ENCODE data around the gene APBA2. TPM values are rescaled to one million over a fixed set of nuclear protein-coding genes. Genes with fewer than 3 reads are reported as not detected.

Gene APBA2
- total and polyA plus RNA-seq, 10 of the 15 experiments (the other 5 are each of a cell fraction or from before 2014, with no cell fraction given): 0.06 to 0.26 (median 0.07) TPM; not detected in 7

- DNase-seq (ENCODE audit: low read depth, low spot score) (no peak), ATAC-seq (no peak), FAIRE-seq (no peak)
- Histone ChIP-seq H3K27me3 (replicated peaks in 1 of 2; ENCODE audit: control insufficient read depth in 2 of 2, insufficient read depth in 2 of 2, low read length in 1 of 2) (no peaks in the 10 kb centered on the region), H3K9ac (ENCODE audit: control insufficient read depth, insufficient read depth, low read length) (no peak overlapping the region), H3K4me3 (no peak overlapping the region), H3K36me3 (ENCODE audit: control insufficient read depth in 2 of 2, insufficient read depth in 2 of 2, low read length in 1 of 2) (no peaks in the 10 kb centered on the region), H3K9me3 (replicated peaks; ENCODE audit: control insufficient read depth, insufficient read depth, low read length) (no peaks in the 10 kb centered on the region), H4K20me1 (ENCODE audit: control insufficient read depth, insufficient read depth) (no peaks in the 10 kb centered on the region), H3K79me2 (ENCODE audit: control insufficient read depth, insufficient read depth, low read length) (no peaks in the 10 kb centered on the region), H2AFZ (ENCODE audit: control insufficient read depth, low read depth, low read length) (no peak overlapping the region), H3K4me1 (ENCODE audit: control insufficient read depth, insufficient read depth, low read length) (no peaks in the 10 kb centered on the region), H3K27ac (ENCODE audit: control insufficient read depth, insufficient read depth) (no peak overlapping the region), H3K4me2 (ENCODE audit: control insufficient read depth, insufficient read depth) (no peak overlapping the region)
- 60% methylated on average over 8 of the region's 8 CpGs for WGBS (ENCODE audit: insufficient coverage, insufficient replicate concordance, low lambda C conversion rate, missing lambda C conversion rate)
- in situ Hi-C loops (cut with MboI): no loop called here
- RAD21 ChIA-PET (ENCODE audit: unreplicated experiment): no interaction called here
- BruUV-seq (replicated peaks): no TSS peak
- no peak for TF ChIP-seq SP1 (IDR thresholded peaks at IDR 0.05; ENCODE audit: low read depth, low read length)
- TF ChIP-seq SKIL (IDR thresholded peaks at IDR 0.05; ENCODE audit: low read depth, poor library complexity, severe bottlenecking): no peak
- no peak for TF ChIP-seq ZZZ3 (IDR thresholded peaks at IDR 0.05; ENCODE audit: control insufficient read depth, insufficient read length, low read depth)
- TF ChIP-seq SMAD1 (IDR thresholded peaks at IDR 0.05; ENCODE audit: low read depth, partially characterized antibody): no peak
- no peak for TF ChIP-seq MTA2 (IDR thresholded peaks at IDR 0.05; ENCODE audit: low read depth)
- TF ChIP-seq SUZ12 (IDR thresholded peaks at IDR 0.05; ENCODE audit: unreplicated experiment): no peak
- no peak for TF ChIP-seq EP300 (IDR thresholded peaks at IDR 0.05; ENCODE audit: borderline replicate concordance in 1 of 2, control insufficient read depth in 1 of 2, low read depth in 2 of 2, low read length in 2 of 2)
- intact Hi-C loops (cut with micrococcal nuclease; ENCODE audit: unreplicated experiment): no loop called here
- CTCF ChIA-PET: no interaction called here
- POLR2A ChIA-PET: no interaction called here
- SMC1A ChIA-PET (ENCODE audit: uncharacterized antibody, unreplicated experiment): no interaction called here
These were observed 179.0 kb downstream of the APBA2 start for GRCh38 chr15:29064731-29065130.
